Stimulated activated CD4-positive, alpha-beta T cell treated with anti-CD3 and anti-CD28 coated beads, Interleukin-4, amount 100 ng/mL, for 24 hours (primary cell): ENCODE data around the gene FAM53B.

Source experiments
- DNase-seq: peaks from one replicate; pipeline ENCODE4 v3.0.0-alpha.2; 2020

FAM53B gene

DNA sequence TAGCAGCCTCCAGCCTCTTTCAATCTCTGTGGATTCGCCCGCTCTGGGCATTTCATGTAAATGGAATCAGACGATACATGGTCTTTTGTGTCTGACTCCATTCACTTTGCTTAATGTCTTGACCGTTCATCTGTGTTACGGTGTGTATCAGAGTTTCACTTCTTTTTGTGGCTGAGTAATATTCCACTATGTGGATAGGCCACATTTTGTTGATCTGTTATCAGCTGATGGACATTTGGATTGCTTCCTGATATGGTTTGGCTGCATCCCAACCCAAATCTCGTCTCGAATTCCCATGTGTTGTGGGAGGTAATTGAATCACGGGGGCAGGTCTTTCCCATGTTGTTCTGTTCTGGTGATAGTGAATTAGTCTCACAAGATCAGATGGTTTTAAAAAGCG is 173.5 kb downstream of the FAM53B start:
- no peak for DNase-seq

DNA sequence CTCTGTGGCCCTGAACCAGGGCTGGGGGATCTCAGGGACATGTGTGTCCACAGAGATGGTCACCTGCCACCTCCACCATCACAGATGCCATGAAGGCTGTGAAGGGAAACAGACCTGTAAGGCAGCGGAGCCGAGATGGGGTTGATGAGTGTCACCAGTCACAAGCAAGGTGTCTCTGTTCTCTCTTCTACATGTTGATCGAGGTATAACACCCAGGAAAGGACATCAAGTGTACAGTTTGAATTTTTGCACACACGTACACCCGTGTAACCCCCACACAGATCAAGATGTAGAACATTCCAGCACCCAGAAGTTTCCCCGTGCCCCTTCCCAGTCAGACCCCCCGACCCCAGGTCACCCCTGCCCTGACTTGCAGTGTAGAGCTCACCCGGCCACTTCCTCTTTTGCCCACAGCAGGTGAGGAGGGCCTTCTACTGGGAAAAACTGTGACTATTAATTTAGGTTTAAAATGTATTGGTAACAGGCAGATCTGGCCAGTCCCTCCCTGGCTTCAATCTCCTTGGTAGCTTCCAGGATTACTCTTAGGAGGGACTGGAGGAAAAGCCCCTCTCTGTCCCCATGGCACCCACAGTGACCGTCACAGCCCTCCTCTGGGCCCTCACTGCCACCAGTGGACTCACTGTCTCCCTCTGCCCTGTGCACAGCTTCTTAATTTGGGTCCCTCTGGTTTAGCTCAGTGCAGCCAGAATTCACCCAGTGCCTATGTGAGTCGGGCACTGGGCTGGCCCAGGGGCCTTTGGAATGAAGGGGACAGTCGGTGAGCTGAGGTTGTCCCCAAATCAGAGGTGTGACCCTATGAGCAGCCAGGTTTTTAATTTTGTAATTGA is 174.3 kb downstream of the FAM53B start:
- DNase-seq = no peak
